Suppressor macrophage (primary cell): ENCODE results near the gene CCDC136.

Experiments
- DNase-seq, 4 experiments: peaks; one replicate each; pipeline ENCODE4 v3.0.0-alpha.2; 2020 to 2022

CCDC136 gene

DNA sequence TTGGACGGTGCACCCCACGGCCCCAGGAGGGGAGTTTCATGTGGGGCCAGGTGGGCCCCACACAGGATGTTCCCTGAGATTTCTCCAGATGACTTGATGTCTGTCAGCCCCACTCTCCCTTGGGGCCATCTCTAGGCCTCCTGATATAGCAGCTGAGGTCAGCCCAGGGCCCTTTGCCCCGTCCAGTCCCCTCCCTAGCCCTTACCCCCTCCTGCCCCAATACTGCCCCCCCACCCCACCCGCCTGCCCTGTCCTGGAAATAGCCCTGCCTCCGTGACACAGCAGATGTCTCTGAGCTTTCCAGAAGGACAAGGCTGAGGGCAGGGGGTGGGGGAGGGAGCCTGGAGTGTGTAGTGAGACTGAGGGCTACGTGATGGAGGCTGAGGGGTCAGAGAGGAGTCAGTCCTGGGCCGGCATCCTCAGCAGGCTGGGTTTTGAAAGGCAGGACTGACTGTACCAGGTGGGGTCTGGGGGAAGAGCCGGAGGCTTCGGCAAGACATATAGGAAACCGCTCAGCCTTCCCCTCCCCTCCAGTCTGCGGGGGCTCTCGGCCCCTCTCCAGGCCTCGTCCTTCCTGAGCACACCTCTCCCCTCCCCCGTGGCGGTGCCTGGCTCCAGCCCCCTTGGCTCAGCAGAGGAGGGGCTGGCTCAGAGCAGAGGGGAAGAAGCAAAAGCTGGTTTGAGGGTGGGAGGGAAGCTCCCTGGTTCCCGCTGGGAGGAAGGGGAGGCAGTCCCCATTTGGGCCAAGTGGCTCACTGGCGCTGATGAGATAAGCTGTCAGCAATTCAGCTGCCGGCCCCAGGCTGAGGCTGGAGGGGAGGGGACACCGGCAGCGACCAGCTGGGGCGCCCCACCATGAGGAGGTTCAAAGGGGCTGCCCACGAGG, 40.5 kb downstream of the CCDC136 start:
- DNase-seq = peak in 1 of 4 experiments; percentile 17

DNA sequence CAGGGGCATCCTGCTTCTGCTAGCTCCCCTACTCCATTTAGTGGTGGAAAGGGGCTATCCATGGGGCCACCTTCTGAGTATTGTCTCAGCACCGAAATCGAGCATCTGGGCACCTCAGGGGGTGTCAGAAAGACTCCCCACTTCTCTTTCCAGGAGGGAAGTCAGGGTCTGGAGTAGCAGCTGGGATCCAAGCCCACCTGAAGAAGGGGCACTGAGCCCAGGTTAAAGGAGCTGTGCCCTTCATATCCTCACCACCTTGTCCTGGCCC, 41.0 kb downstream of the CCDC136 start:
- no peak for DNase-seq

DNA sequence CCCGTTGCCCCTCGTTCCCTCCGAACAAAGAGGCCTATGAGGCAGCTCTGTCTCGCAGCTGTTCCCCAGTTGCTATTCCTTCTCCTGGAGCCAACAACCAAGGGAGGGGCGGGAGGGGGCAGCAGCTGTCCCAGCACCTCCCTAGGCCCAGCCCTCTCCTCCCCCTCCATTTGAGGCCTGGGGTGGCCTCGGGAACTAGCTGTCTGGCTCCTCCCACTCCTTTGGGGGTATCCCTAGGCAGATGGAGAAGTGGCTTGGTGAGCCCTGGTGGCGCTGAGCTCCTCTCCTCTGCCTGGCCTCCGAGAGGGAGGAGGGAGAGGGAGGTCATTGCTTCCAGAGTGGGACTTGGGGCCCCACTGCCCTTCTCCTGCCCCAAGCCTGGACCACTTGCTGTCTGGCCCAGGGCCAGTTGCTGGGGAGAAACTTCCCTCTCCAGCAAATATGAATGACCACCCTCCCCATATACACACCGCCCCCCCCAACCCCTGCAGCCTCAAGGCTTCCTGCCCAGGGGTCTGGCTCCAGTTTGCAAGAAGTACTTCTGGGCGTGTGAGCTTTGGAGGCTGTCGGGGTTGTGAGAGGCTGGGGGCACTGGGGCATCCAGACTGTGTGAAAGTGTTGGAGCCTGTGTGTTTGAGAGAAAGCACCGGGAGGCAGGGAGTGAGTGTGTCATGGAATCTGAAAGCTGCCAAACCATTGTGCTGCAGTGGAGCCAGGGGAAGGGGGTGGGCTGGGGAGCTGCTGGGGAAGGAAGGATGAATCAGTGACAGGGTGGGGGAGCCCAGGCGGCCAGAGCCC, 41.6 kb downstream of the CCDC136 start:
- DNase-seq = peak; percentile 56 to 74 (median 65)

- no peak for DNase-seq
Observed at GRCh38 chr7:128833946-128834325, 42.2 kb downstream of the CCDC136 start.

DNA sequence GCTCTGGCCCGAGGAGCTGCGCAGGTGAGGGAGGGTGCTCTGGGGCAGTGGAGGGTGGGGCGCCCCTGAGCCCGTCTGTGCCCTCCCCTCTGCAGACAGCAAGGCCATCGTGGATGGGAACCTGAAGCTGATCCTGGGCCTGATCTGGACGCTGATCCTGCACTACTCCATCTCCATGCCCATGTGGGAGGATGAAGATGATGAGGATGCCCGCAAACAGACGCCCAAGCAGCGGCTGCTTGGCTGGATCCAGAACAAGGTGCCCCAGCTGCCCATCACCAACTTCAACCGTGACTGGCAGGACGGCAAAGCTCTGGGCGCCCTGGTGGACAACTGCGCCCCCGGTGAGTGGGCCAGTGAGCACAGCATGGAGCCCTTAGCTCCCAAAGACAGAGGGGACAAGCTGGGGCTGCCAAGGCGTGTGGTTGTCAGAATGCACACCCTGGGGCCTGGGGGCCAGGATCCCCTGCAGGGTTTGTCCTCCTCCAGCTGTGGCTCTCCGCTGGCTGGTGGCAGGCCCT, 43.5 kb downstream of the CCDC136 start:
- DNase-seq = no peak

DNA sequence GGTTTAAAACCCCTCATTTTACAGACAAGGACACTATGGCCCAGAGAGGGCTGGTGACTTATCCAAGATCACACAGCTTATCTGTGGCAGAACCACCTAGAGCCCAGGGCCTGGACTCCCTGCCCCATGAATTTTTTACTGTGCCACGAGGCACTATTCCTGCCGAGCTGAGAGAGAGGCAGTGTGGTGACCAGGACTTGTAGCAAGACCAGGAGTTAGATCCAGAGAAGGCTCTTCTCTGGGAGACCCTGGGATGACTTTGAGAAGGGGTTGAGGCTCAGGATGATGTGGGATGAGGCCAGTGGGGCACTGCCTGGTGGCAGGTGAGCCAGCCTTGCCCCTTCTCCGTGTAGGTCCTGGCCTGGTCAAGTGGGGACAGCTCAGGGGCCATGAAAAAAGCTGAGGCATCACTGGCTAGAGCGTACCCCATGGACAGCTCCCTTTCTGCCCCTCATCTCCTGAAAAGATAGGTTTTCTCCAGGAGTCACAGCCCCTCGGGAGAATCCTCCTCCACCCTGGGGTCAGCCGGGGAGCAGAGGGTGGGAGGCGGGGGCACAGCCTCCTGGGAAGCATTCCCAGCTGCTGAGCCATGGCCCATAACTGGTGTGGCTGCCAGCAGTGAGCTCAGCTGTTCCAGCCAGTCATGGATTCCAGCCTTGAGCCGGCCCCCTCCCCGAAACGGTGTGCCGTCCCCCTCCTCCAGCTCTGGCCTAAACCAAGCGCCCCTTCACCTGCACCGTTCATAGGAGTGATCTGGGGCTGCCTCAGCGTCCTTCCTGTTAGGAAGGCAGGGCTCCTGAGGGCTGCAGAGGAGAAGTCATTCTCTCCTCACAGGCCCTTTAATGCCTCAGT, 44.2 kb downstream of the CCDC136 start:
- no peak for DNase-seq

- DNase-seq = no peak
Observed at GRCh38 chr7:128836729-128837348, 45.1 kb downstream of the CCDC136 start.

- no peak for DNase-seq
Observed at GRCh38 chr7:128837521-128837921, 45.8 kb downstream of the CCDC136 start.

DNA sequence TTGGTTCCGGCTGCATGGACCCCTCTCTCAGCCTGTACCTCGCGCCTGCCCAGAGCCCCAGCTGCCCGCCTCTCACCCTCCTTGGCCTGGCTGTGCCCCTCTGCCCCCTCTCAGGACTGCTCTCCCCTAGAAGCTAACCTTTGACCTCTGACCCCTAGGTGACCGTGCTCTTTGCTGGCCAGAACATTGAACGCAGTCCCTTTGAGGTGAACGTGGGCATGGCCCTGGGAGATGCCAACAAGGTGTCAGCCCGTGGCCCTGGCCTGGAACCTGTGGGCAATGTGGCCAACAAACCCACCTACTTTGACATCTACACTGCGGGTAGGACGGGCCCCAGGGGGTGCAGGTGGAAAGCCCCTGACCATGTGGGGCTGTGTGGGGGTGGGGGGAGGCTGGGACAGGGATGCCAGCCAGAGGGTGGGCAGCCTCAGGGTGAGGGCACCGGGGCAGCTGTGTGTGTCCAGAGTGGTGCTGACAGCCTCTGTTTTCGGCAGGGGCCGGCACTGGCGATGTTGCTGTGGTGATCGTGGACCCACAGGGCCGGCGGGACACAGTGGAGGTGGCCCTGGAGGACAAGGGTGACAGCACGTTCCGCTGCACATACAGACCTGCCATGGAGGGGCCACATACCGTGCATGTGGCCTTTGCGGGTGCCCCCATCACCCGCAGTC, 46.5 kb downstream of the CCDC136 start:
- DNase-seq = no peak

DNA sequence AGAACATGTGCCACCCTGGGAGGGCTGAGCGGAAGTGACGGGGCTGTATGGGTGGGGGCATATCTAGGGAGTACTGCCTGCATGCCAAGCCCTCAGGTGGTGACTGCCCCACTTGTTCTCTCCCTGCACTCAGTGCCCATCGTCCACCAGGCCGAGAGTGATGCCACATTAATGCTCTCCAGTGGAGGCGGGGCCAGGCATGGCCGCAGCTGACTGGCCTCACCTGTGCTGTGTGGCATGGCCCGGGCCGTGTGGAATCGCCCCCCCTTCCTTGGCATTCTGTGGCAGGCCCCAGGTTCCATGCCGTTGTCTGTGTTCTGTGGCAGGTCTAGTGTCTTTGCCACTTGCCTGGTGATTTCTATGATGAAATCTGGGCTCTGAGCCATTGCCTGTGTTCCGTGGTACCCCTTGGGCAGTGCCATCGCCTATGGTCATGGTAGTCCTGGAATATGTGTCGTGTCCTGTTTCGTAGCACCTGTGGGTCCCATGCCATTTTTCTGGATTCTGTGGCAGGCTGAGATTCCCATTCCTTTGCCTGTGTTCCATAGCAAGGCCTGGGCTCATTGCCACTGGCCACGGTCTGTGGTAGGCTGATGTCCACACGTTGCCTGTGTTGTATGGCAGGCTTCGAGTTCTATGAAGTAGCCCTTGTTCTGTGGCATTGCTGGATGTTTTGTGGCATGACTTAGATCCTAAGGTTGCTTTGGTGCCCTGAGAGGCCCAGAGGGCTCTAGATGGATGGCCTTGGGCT, 47.4 kb downstream of the CCDC136 start:
- DNase-seq = no peak

GRCh38 chr7:128839751-128840177, 48.0 kb downstream of the CCDC136 start:
- no peak for DNase-seq

DNA sequence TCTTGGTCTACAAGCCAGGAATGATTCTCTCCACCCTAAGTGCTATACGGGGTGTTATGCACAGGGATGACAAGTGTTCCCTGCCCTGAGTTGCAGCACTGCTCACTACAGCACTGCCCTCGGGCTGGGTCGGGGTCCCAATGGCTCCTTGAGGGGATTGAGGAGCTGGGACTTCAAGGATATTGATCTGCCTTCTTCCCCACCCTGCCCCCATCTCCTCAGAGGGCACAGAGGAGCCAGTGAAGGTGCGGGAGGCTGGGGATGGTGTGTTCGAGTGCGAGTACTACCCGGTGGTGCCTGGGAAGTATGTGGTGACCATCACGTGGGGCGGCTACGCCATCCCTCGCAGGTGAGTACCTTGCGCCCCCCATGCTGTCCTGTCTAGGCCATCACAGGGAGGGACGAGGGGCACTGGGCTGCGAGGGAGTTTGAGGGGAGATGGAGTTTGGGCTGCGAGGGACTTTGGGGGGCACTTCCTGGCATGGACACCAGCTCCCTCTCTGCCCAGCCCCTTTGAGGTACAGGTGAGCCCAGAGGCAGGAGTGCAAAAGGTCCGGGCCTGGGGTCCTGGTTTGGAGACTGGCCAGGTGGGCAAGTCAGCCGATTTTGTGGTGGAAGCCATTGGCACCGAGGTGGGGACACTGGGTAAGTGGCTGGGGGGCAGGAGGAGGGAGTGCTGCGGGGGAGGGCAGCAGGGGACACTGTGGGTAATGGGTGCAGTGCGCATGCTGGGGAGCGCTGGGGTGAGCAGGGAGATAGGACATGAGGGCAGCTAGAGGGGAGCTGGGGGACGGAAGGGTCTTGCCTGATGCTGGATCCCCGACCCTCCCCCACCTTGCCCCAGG, 48.8 kb downstream of the CCDC136 start:
- no peak for DNase-seq

GRCh38 chr7:128841171-128841690, 49.5 kb downstream of the CCDC136 start:
- no peak for DNase-seq

GRCh38 chr7:128841921-128842673, 50.3 kb downstream of the CCDC136 start:
- DNase-seq = peak; percentile 78 to 85 (median 82)

- DNase-seq = no peak
Observed at GRCh38 chr7:128842674-128843641, 51.2 kb downstream of the CCDC136 start.

GRCh38 chr7:128843938-128844621, 52.3 kb downstream of the CCDC136 start:
- no peak for DNase-seq

- DNase-seq = no peak
Observed at GRCh38 chr7:128844777-128845311, 53.1 kb downstream of the CCDC136 start.
